Tibial nerve (tissue), 4 donors: ENCODE results near the gene CLHC1. TPM values are rescaled to one million over a fixed set of nuclear protein-coding genes. Genes with fewer than 3 reads are reported as not detected.
A peak's percentile ranks its signal among the peaks of the same experiment; 100 is the strongest.

Source experiments
- DNase-seq, 2 donors: peaks; one replicate each; pipeline ENCODE4 v3.0.0-alpha.2; 2019; ENCODE audit warnings: low spot score in 2 of 2
- H3K27ac ChIP-seq, 4 donors: fragments of 200-600 bp; sonication (generic) in 3 of 4; one replicate each; pipeline ENCODE4 v1.5.1; 2017 to 2019; ENCODE audit warnings: mild to moderate bottlenecking in 1 of 4
- H3K27me3 ChIP-seq, 2 donors: fragments of 200-600 bp; sonication (generic) in 1 of 2; one replicate each; pipeline versions ENCODE4 v1.5.1 to v1.6.0; 2017 to 2019
- H3K36me3 ChIP-seq, 3 donors: fragments of 200-600 bp; sonication (generic); one replicate each; pipeline ENCODE4 v1.5.1; 2018 to 2019
- H3K4me1 ChIP-seq, 4 donors: fragments of 200-600 bp; sonication (generic) in 3 of 4; one replicate each; pipeline ENCODE4 v1.5.1; 2017 to 2019
- H3K4me3 ChIP-seq, 4 donors: fragments of 200-600 bp; sonication (generic) in 3 of 4; one replicate each; pipeline ENCODE4 v1.5.1; 2017 to 2019; ENCODE audit warnings: mild to moderate bottlenecking in 1 of 4, moderate library complexity in 1 of 4
- H3K9me3 ChIP-seq, 4 donors: fragments of 200-600 bp; sonication (generic) in 3 of 4; one replicate each; pipeline ENCODE4 v1.5.1; 2017 to 2019
- EP300 ChIP-seq, 2 donors: sonication (generic); formaldehyde crosslinking; IDR thresholded peaks; one replicate each; pipeline ENCODE4 v1.6.1; 2017; ENCODE audit warnings: antibody characterized with exemption in 2 of 2, mild to moderate bottlenecking in 1 of 2
- POLR2A ChIP-seq, 2 donors: fragments of 450-650 bp; IDR thresholded peaks; one replicate each; pipeline ENCODE4 v1.6.1; 2017; ENCODE audit warnings: antibody characterized with exemption in 2 of 2, mild to moderate bottlenecking in 2 of 2, moderate library complexity in 2 of 2
- WGBS, 2 donors: methylation state at CpG; one replicate each; pipeline ENCODE4 v1.1.5; 2018; 5-methylcytosine and 5-hydroxymethylcytosine counted together
- total RNA-seq, 4 donors: library from RNA; depleted of rRNA; stranded (reverse); fragments of >200 nt; gene quantifications; one replicate each; pipeline ENCODE4 v1.1.0, GENCODE V29; 2016
- TF ChIP-seq, protein P1 (sequence below), 5 experiments: fragments of 200-600 bp in 3 of 5; fragments of 450-650 bp in 2 of 5; sonication (generic) in 3 of 5; IDR thresholded peaks; one replicate each; pipeline ENCODE4 v1.5.1; 2016 to 2019; ENCODE audit warnings: antibody characterized with exemption in 5 of 5, mild to moderate bottlenecking in 3 of 5, moderate library complexity in 2 of 5

Gene CLHC1
- total RNA-seq, 4 donors from 2014 or later: 1.7 to 15.6 (median 9.9) TPM

DNA sequence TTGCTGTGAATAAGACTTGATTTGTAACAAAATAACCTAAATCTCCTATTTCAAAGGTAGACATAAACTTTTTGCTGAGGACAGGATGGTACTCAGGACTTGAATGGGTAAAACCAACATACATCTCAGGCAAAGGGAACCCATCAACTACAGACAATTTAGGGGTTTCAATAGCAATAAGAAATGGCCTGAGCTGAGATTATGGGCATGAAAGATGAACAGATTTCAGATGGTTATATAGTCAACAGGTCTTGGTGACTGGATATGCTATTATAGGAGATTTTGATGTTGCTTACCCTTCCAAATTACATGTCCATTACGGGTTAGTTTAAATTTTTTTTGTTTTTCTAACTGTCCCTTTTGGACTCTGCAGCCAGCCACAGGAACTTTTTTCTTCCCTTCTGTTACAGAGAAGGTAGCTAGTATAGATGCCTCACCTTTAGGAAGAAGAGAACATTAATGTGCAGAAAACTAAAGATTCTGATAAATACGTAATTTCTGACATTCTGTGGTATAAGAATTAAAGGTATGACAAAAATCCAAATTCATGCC is 5.0 kb upstream of the CLHC1 start:
- no peak for DNase-seq
- WGBS, 2 donors: 71 to 82% methylated on average over 2 of the region's 2 CpGs
- Histone ChIP-seq H3K4me3 (no peak overlapping the region), H3K27me3 (no peaks in the 10 kb centered on the region), H3K36me3 (peaks cover 0 to 75% (median 3%) of the 10 kb centered on the region in 3 donors), H3K9me3 (no peaks in the 10 kb centered on the region), H3K4me1 (peaks cover 0 to 27% (median 9%) of the 10 kb centered on the region in 4 donors), H3K27ac (no peak overlapping the region)
- TF ChIP-seq POLR2A (IDR thresholded peaks at IDR 0.05): no peak
- TF ChIP-seq EP300 (IDR thresholded peaks at IDR 0.05): no peak
- TF ChIP-seq, protein P1, sequence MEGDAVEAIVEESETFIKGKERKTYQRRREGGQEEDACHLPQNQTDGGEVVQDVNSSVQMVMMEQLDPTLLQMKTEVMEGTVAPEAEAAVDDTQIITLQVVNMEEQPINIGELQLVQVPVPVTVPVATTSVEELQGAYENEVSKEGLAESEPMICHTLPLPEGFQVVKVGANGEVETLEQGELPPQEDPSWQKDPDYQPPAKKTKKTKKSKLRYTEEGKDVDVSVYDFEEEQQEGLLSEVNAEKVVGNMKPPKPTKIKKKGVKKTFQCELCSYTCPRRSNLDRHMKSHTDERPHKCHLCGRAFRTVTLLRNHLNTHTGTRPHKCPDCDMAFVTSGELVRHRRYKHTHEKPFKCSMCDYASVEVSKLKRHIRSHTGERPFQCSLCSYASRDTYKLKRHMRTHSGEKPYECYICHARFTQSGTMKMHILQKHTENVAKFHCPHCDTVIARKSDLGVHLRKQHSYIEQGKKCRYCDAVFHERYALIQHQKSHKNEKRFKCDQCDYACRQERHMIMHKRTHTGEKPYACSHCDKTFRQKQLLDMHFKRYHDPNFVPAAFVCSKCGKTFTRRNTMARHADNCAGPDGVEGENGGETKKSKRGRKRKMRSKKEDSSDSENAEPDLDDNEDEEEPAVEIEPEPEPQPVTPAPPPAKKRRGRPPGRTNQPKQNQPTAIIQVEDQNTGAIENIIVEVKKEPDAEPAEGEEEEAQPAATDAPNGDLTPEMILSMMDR (IDR thresholded peaks at IDR 0.05): no peak

DNA sequence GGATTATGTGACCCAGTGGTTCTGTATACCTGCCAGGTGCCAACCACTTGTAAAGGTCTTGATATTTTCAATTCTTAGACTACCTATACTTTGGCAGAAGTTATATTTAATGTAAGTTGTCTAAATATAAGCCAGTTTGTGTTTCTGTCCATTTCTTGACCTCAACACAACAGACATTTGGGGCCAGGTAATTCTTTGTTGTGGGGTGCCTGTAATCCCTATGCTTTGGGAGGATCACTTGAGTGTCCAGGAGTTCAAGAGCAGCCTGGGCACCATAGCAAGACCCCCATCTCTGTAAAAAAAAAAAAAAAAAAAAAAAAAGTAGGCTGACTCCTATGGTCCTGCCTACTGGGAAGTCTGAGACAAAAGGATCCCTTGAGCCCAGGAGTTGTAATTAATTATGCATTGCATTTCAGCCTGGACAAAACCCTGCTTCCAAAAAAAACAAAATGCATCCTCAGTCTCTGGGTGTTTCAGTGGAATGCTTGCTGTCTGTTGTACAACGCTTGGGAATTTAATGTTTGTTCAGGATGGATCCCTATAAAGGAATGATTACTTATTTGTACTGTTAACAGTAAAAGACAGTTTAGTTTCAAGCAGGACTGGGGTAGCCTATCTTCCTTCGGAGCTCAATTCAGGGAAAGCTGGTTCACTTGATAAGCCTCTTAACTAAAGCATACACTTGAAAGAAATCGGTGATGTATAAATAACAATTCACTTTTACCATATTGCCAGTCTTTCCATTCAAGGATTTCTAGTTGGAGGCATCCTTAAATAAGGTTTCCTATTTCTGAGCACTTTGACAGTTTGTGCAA is 3.8 kb upstream of the CLHC1 start:
- peaks cover 0 to 34% (median 14%) of the 10 kb centered on the region in 4 donors for H3K4me1 ChIP-seq
- H3K27me3 ChIP-seq: no peaks in the 10 kb centered on the region
- no peak overlapping the region for H3K4me3 ChIP-seq
- no peaks in the 10 kb centered on the region for H3K9me3 ChIP-seq
- peaks cover 0 to 67% (median 3%) of the 10 kb centered on the region in 3 donors for H3K36me3 ChIP-seq
- DNase-seq: no peak
- no peak for TF ChIP-seq POLR2A (IDR thresholded peaks at IDR 0.05)
- TF ChIP-seq EP300 (IDR thresholded peaks at IDR 0.05): no peak
- TF ChIP-seq, protein P1 (IDR thresholded peaks at IDR 0.05): no peak
- no peak overlapping the region for H3K27ac ChIP-seq
- WGBS, 2 donors: 66 to 72% methylated on average over 3 of the region's 3 CpGs

DNA sequence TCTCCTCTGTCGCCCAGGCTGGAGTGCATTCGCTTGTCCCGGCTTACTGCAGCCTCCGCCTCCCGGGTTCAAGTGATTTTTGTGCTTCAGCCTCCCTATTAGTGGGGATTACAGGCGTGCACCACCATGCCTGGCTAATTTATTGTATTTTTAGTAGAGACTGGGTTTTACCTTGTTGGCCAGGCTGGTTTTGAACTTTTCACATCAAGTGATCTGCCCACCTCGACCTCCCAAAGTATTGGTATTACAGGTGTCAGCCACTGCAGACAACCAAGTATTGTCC is 1.5 kb upstream of the CLHC1 start:
- Histone ChIP-seq H3K4me1 (peaks cover 0 to 34% (median 16%) of the 10 kb centered on the region in 4 donors), H3K9me3 (no peaks in the 10 kb centered on the region), H3K27ac (peak overlapping the region in 3 of 4 donors; percentile 92 to 98 (median 93)), H3K27me3 (no peaks in the 10 kb centered on the region), H3K4me3 (peak overlapping the region; percentile 84 to 99 (median 96)), H3K36me3 (peaks cover 0 to 57% (median 3%) of the 10 kb centered on the region in 3 donors)
- WGBS, 2 donors: 81 to 86% methylated on average over 7 of the region's 7 CpGs
- no peak for DNase-seq
- TF ChIP-seq, protein P1 (IDR thresholded peaks at IDR 0.05): no peak
- TF ChIP-seq EP300 (IDR thresholded peaks at IDR 0.05) (no peak), POLR2A (IDR thresholded peaks at IDR 0.05) (no peak)

DNA sequence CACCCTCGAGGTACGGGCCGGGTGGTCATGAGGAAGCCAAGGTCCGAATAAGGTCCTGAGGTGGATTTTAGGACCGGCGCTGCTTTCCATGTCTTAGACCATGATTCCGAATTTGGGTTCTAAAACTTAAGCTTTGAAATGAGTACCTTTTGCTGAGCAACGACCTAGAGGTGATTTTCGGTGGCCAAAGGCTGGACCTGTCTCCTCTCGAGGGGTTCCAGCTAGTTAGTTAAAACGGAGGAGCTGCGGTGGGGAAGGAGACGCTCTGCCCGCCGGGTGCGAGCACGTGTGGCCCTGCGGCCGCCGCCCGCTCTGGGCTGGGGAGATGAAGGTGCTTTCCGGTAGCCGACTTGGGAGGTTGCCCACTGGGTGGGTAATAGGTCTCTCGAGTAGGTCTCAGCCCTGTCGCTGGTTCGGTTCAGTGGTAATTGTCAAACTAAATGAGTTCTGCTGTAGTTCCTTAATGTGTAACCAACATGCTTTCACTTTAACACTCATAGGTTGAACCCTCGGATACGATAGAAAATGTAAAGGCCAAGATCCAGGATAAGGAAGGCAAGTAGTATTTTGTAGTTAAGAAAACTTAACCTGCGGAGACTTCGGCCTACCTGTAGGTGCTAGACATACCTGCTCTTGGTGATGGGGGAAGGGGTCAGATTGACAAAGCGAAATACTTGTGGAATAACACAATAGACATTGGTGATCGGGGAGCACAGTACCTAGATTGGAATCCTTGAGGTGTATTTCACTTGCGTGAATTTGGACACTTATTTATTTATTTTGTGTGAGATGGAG is 967 bp upstream of the CLHC1 start:
- peaks cover 0 to 34% (median 18%) of the 10 kb centered on the region in 4 donors for H3K4me1 ChIP-seq
- WGBS, 2 donors: 6 to 8% methylated on average over 33 of the region's 33 CpGs
- peak overlapping the region; percentile 84 to 99 (median 96) for H3K4me3 ChIP-seq
- TF ChIP-seq POLR2A (IDR thresholded peaks at IDR 0.05) (no peak), EP300 (IDR thresholded peaks at IDR 0.05) (no peak)
- TF ChIP-seq, protein P1 (IDR thresholded peaks at IDR 0.05): no peak
- no peaks in the 10 kb centered on the region for H3K27me3 ChIP-seq
- no peaks in the 10 kb centered on the region for H3K9me3 ChIP-seq
- peaks cover 0 to 52% (median 3%) of the 10 kb centered on the region in 3 donors for H3K36me3 ChIP-seq
- DNase-seq: no peak
- peak overlapping the region; percentile 88 to 98 (median 92) for H3K27ac ChIP-seq
